AG04450 (cell line): ENCODE results near the gene PAK3. TPM values are rescaled to one million over a fixed set of nuclear protein-coding genes. Genes with fewer than 3 reads are reported as not detected.

Source experiments
- CTCF ChIA-PET: fragments of 300-600, 350-600 bp; formaldehyde crosslinking; extraction: SDS; loops from one replicate; lab custom pipeline; 2022; ENCODE audit warnings: antibody characterized with exemption, inconsistent platforms; lab: Charles Lee
- POLR2A ChIA-PET: fragments of 350-600 bp; formaldehyde crosslinking; extraction: SDS; loops from one replicate; lab custom pipeline; 2021; ENCODE audit warnings: antibody characterized with exemption, inconsistent platforms; lab: Yijun Ruan, JAX
- DNase-seq: peaks from one replicate; pipeline ENCODE4 v3.0.0-alpha.2; 2011; ENCODE audit warnings: low read depth, low spot score
- H3K27ac ChIP-seq: one replicate; pipeline ENCODE4 v1.5.1; 2012; ENCODE audit warnings: low read depth, low read length, control low read depth
- H3K27me3 ChIP-seq: one replicate; pipeline ENCODE4 v1.6.0; 2012; ENCODE audit warnings: low read length; ENCODE audit not compliant: control insufficient read depth, insufficient read depth
- H3K4me3 ChIP-seq: 2 replicates; pipeline ENCODE4 v1.5.1; 2011; ENCODE audit warnings: mild to moderate bottlenecking, low read depth, low read length, control low read depth
- H3K9me3 ChIP-seq: 2 replicates; pipeline ENCODE4 v1.5.1; 2012; ENCODE audit warnings: low read length; ENCODE audit not compliant: control insufficient read depth, insufficient read depth
- CTCF ChIP-seq: IDR thresholded peaks from 2 replicates; pipeline ENCODE4 v1.5.1; 2011; ENCODE audit warnings: low read depth, low read length, control low read depth, inconsistent platforms
- polyA plus RNA-seq: library from polyadenylated mRNA; depleted of rRNA; stranded (reverse); fragments of >200 nt; gene quantifications from 2 replicates; pipeline ENCODE4 v1.2.3, GENCODE V29; 2011

The PAK3 gene
- polyA plus RNA-seq, 1 experiment = 0.66 TPM

- no peak for DNase-seq
- H3K27me3 ChIP-seq = no peaks in the 10 kb centered on the region
- no peak overlapping the region for H3K27ac ChIP-seq
- POLR2A ChIA-PET = no interaction called here
- H3K9me3 ChIP-seq = no peaks in the 10 kb centered on the region
- CTCF ChIA-PET = no interaction called here
- no peak overlapping the region for H3K4me3 ChIP-seq
- no peak for TF ChIP-seq CTCF
Measured at GRCh38 chrX:111101580-111101979, 5.6 kb downstream of the PAK3 start.

GRCh38 chrX:111102636-111103035 is 6.6 kb downstream of the PAK3 start:
- ChIA-PET CTCF (interaction anchor here (0.9 kb wide), 1 partner anchor 109 kb away, joined by 3 read pairs; no protein-coding TSS in a partner anchor), POLR2A (no interaction called here)
- no peak for DNase-seq

GRCh38 chrX:111103246-111103645 is 7.3 kb downstream of the PAK3 start:
- H3K4me3 ChIP-seq = no peak overlapping the region

More at GRCh38 chrX:111102636-111103035, 6.6 kb downstream of the PAK3 start:
- H3K27ac ChIP-seq = no peak overlapping the region
- H3K27me3 ChIP-seq = no peaks in the 10 kb centered on the region
- TF ChIP-seq CTCF = no peak
- H3K4me3 ChIP-seq = no peak overlapping the region
- no peaks in the 10 kb centered on the region for H3K9me3 ChIP-seq

GRCh38 chrX:111110098-111110775 is 14.2 kb downstream of the PAK3 start:
- no peak for DNase-seq
- Histone ChIP-seq H3K4me3 (no peak overlapping the region), H3K9me3 (no peaks in the 10 kb centered on the region), H3K27ac (no peak overlapping the region), H3K27me3 (no peaks in the 10 kb centered on the region)
- ChIA-PET POLR2A (no interaction called here), CTCF (no interaction called here)
- TF ChIP-seq CTCF = no peak

More at GRCh38 chrX:111103246-111103645, 7.3 kb downstream of the PAK3 start:
- Histone ChIP-seq H3K27me3 (no peaks in the 10 kb centered on the region), H3K9me3 (no peaks in the 10 kb centered on the region), H3K27ac (no peak overlapping the region)
- POLR2A ChIA-PET = no interaction called here
- no peak for TF ChIP-seq CTCF
- CTCF ChIA-PET = no interaction called here
- DNase-seq = no peak

- ChIA-PET CTCF (interaction anchor here (0.7 kb wide), 1 partner anchor 20 kb away, joined by 3 read pairs; no protein-coding TSS in a partner anchor), POLR2A (no interaction called here)
- Histone ChIP-seq H3K9me3 (no peaks in the 10 kb centered on the region), H3K4me3 (no peak overlapping the region), H3K27me3 (no peaks in the 10 kb centered on the region), H3K27ac (no peak overlapping the region)
- no peak for TF ChIP-seq CTCF
- DNase-seq = no peak
Measured at GRCh38 chrX:111114806-111115205, 18.8 kb downstream of the PAK3 start.
